ENCODE results near the gene NOP10. TPM values are rescaled to one million over a fixed set of nuclear protein-coding genes. Genes with fewer than 3 reads are reported as not detected.

The NOP10 gene
- total RNA-seq, 1 experiment from 2014 or later, result 235 TPM

DNA sequence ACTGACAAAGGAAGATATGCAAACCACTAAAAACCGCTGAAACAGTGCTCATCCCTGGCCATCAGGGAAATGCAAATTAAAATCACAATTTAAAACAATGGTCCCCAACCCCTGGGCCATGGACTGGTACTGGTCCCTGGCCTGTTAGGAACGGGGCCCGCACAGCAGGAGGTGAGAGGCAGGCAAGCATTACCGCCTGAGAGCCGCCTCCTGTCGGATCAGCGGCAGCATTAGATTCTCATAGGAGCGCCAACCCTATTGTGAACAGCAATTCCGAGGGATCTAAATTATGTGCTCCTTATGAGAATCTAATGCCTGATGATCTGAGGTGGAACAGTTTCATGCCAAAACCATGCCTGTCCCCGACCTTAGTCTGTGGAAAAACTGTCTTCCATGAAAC, 19.7 kb downstream of the NOP10 start:
- Histone ChIP-seq H3K27ac (ENCODE audit: insufficient read length, low read depth, low read length) (no peak overlapping the region), H4K5ac (ENCODE audit: insufficient read length, low read depth, low read length) (no peak overlapping the region), H2BK20ac (ENCODE audit: low read depth, low read length, poor library complexity, severe bottlenecking) (no peak overlapping the region), H4K8ac (replicated peaks; ENCODE audit: insufficient read length, low read depth, low read length) (no peak overlapping the region), H3K14ac (ENCODE audit: insufficient read depth, low read length) (no peak overlapping the region), H2BK5ac (ENCODE audit: insufficient read length, low read length) (no peak overlapping the region), H2BK120ac (ENCODE audit: low read depth, low read length, poor library complexity, severe bottlenecking) (no peak overlapping the region), H2AFZ (ENCODE audit: low read length) (no peak overlapping the region), H3T11ph (ENCODE audit: low read length) (no peak overlapping the region), H4K20me1 (ENCODE audit: control insufficient read depth, insufficient read depth, insufficient read length) (no peaks in the 10 kb centered on the region), H4K91ac (ENCODE audit: insufficient read length, low read depth, low read length) (no peak overlapping the region), H3K27me3 (ENCODE audit: insufficient read depth, low read length) (no peaks in the 10 kb centered on the region), H3K23me2 (ENCODE audit: insufficient read length, low read depth, low read length, poor library complexity, severe bottlenecking) (no peaks in the 10 kb centered on the region), H3K9ac (ENCODE audit: extremely low read depth, insufficient read length, low read length) (no peak overlapping the region), H2BK15ac (ENCODE audit: low read depth, low read length) (no peak overlapping the region), H3K9me3 (ENCODE audit: control insufficient read depth, low read depth, low read length) (no peaks in the 10 kb centered on the region), H3K79me2 (ENCODE audit: insufficient read depth, low read length) (no peaks in the 10 kb centered on the region), H3K4me1 (ENCODE audit: insufficient read depth, low read length) (no peaks in the 10 kb centered on the region), H2BK12ac (ENCODE audit: insufficient read length, low read depth, low read length) (no peak overlapping the region), H3K23ac (ENCODE audit: insufficient read length, low read depth, low read length) (no peak overlapping the region), H3K79me1 (ENCODE audit: insufficient read depth, low read depth, low read length, poor library complexity, severe bottlenecking) (no peaks in the 10 kb centered on the region), H3K4me2 (ENCODE audit: insufficient read depth, insufficient read length, low read length) (no peak overlapping the region), H3K4ac (ENCODE audit: low read depth, low read length) (no peak overlapping the region), H3K56ac (ENCODE audit: insufficient read length, low read depth, low read length) (no peak overlapping the region), H2AK5ac (ENCODE audit: insufficient read length, low read length) (no peak overlapping the region), H3K18ac (ENCODE audit: insufficient read length, low read depth, low read length) (no peak overlapping the region)
- H3K9me3 Mint-ChIP-seq, result peaks cover 2 to 3% of the 10 kb centered on the region in 2 experiments; a peak in 3 of 5 replicates
- WGBS (ENCODE audit: extremely low coverage, insufficient read length, low lambda C conversion rate), result no CpG with 5 or more reads among the region's 10 CpGs
- peaks cover 7% of the 10 kb centered on the region in 2 experiments for H3K4me1 Mint-ChIP-seq
- H3K27me3 Mint-ChIP-seq (ENCODE audit: low read depth), result no peaks in the 10 kb centered on the region
- peaks cover 0 to 4% (median 0%) of the 10 kb centered on the region in 3 experiments; a peak in 2 of 7 replicates for H3K36me3 Mint-ChIP-seq (ENCODE audit: insufficient read depth in 1 of 3, low read depth in 3 of 3)
- no peak for DNase-seq
- TF ChIP-seq, protein P1, sequence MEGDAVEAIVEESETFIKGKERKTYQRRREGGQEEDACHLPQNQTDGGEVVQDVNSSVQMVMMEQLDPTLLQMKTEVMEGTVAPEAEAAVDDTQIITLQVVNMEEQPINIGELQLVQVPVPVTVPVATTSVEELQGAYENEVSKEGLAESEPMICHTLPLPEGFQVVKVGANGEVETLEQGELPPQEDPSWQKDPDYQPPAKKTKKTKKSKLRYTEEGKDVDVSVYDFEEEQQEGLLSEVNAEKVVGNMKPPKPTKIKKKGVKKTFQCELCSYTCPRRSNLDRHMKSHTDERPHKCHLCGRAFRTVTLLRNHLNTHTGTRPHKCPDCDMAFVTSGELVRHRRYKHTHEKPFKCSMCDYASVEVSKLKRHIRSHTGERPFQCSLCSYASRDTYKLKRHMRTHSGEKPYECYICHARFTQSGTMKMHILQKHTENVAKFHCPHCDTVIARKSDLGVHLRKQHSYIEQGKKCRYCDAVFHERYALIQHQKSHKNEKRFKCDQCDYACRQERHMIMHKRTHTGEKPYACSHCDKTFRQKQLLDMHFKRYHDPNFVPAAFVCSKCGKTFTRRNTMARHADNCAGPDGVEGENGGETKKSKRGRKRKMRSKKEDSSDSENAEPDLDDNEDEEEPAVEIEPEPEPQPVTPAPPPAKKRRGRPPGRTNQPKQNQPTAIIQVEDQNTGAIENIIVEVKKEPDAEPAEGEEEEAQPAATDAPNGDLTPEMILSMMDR (conservative IDR thresholded peaks at IDR 0.05), result no peak
- H3K27ac Mint-ChIP-seq, result no peak overlapping the region
- no peak overlapping the region for H3K4me3 Mint-ChIP-seq
